ENCODE data around the gene CELF5.

CELF5 gene

DNA sequence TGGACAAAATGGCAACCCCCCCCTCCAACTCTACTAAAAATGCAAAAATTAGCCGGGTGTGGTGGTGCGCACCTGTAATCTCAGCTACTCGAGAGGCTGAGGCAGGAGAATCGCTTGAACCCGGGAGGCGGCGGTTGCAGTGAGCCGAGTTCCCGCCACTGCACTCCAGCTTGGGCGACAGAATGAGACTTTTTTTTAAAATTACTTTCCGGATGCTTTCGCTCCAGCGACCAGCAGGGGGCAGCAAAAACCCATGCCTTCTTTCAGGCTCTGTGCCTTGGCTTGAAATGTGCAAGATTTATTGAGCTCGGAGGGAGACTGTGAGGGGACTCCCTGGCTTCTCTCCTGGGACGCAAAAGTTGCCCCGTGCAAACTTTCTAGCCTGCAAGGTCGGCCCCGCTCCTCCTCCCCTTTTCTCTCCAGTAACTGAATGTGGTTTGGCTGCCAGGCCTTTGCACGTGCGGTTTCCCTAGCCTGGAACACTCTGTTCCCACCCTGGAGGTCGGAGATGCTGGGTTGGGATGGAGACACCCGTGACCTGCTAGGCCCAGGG, 80.5 kb downstream of the CELF5 start:
- TF ChIP-seq, protein P1, sequence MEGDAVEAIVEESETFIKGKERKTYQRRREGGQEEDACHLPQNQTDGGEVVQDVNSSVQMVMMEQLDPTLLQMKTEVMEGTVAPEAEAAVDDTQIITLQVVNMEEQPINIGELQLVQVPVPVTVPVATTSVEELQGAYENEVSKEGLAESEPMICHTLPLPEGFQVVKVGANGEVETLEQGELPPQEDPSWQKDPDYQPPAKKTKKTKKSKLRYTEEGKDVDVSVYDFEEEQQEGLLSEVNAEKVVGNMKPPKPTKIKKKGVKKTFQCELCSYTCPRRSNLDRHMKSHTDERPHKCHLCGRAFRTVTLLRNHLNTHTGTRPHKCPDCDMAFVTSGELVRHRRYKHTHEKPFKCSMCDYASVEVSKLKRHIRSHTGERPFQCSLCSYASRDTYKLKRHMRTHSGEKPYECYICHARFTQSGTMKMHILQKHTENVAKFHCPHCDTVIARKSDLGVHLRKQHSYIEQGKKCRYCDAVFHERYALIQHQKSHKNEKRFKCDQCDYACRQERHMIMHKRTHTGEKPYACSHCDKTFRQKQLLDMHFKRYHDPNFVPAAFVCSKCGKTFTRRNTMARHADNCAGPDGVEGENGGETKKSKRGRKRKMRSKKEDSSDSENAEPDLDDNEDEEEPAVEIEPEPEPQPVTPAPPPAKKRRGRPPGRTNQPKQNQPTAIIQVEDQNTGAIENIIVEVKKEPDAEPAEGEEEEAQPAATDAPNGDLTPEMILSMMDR (IDR thresholded peaks at IDR 0.05; ENCODE audit: low read depth, low read length): peak; percentile 82
- Histone ChIP-seq H3K9me3 (ENCODE audit: severe bottlenecking) (peaks cover 7% of the 10 kb centered on the region), H3K27me3 (ENCODE audit: insufficient read depth, low read depth, severe bottlenecking) (peaks cover 4% of the 10 kb centered on the region), H3K27ac (no peak overlapping the region), H3K4me3 (ENCODE audit: low read depth, low read length) (no peak overlapping the region), H3K36me3 (no peaks in the 10 kb centered on the region)
- peak; percentile 79 for DNase-seq

DNA sequence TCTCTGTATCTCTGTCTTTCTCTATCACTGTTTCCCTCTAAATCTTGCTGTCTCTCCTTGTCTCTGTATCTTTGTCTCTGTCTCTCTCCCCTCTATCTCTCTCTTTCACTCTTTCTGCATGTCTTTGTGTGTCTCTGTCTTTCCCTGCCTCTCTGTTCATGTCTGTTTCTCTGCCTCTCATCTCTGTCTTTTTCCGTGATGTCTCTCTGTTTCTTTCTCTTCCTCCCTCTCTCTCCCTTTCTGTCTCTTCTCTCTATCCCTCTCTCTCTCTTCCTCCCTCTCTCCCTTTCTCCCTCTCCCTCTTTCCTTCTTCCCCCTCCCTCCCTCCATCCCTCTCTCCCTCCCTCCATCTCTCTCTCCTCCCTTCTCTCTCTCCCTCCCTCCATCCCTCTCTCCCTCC, 85.3 kb downstream of the CELF5 start:
- TF ChIP-seq, protein P1 (IDR thresholded peaks at IDR 0.05; ENCODE audit: low read depth, low read length): no peak
- H3K27me3 ChIP-seq (ENCODE audit: insufficient read depth, low read depth, severe bottlenecking): no peaks in the 10 kb centered on the region
- no peak overlapping the region for H3K4me3 ChIP-seq (ENCODE audit: low read depth, low read length)
- no peak for DNase-seq
- no peaks in the 10 kb centered on the region for H3K36me3 ChIP-seq
- H3K27ac ChIP-seq: no peak overlapping the region
- no peaks in the 10 kb centered on the region for H3K9me3 ChIP-seq (ENCODE audit: severe bottlenecking)

DNA sequence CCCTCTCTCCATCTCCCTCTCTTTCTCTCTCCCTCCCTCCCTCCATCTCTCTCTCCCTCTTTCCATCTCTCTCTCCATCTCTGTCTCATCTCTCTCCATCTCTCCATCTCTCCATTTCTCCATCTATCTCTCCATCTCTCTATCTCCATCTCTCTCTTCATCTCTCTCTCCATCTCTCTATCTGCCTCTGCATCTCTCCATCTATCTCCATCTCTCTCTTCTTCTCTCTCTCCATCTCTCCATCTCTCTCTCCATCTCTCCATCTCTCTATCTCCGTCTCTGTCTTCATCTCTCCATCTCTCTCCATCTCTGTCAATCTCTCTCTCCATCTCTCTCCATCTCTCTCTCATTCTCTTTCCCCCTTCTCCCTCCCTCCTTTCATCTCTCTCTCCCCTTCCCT, 85.8 kb downstream of the CELF5 start:
- Histone ChIP-seq H3K4me3 (ENCODE audit: low read depth, low read length) (no peak overlapping the region), H3K36me3 (no peaks in the 10 kb centered on the region), H3K9me3 (ENCODE audit: severe bottlenecking) (no peaks in the 10 kb centered on the region), H3K27ac (no peak overlapping the region), H3K27me3 (ENCODE audit: insufficient read depth, low read depth, severe bottlenecking) (no peaks in the 10 kb centered on the region)
- TF ChIP-seq, protein P1 (IDR thresholded peaks at IDR 0.05; ENCODE audit: low read depth, low read length): no peak
- DNase-seq: no peak

DNA sequence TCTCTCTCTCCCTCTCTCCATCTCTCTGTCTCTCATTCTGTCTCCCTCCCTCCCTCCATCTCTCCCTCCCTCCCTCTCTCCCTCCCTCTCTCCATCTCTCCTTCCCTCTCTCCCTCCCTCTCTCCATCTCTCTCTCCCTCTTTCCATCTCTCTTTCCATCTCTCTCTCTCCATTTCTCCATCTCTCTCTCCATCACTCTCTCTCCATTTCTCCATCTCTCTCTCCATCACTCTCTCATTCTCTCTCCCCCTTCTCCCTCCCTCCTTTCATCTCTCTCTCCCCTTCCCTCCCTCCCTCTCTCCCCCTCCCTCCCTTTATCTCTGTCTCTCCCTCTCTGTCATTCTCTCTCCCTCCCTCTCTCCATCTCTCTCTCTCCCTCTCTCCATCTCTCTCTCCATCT, 86.2 kb downstream of the CELF5 start:
- TF ChIP-seq, protein P1 (IDR thresholded peaks at IDR 0.05; ENCODE audit: low read depth, low read length): no peak
- DNase-seq: no peak
- no peak overlapping the region for H3K4me3 ChIP-seq (ENCODE audit: low read depth, low read length)
- no peaks in the 10 kb centered on the region for H3K9me3 ChIP-seq (ENCODE audit: severe bottlenecking)
- H3K36me3 ChIP-seq: no peaks in the 10 kb centered on the region
- no peaks in the 10 kb centered on the region for H3K27me3 ChIP-seq (ENCODE audit: insufficient read depth, low read depth, severe bottlenecking)
- H3K27ac ChIP-seq: no peak overlapping the region

DNA sequence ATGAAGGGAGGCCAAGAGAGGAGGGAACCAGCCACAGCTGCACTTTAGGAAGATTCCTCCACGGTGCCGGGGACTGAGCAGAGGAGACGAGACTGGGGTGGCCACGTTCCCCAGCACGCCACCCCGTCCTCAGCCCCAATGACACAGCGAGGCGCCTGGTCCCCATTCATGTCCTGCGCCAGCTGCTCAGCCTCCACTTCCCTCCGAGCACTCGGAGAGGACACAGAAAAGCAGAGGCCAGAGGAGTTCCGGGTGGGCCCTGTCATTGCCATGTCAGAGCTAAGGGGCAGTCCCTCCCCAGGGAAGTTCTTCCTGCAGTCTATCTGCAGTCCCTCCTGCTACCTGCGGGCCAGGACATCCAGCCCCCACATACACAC, 88.7 kb downstream of the CELF5 start:
- DNase-seq: no peak
- no peak overlapping the region for H3K4me3 ChIP-seq (ENCODE audit: low read depth, low read length)
- H3K9me3 ChIP-seq (ENCODE audit: severe bottlenecking): no peaks in the 10 kb centered on the region
- no peaks in the 10 kb centered on the region for H3K27me3 ChIP-seq (ENCODE audit: insufficient read depth, low read depth, severe bottlenecking)
- no peak overlapping the region for H3K27ac ChIP-seq
- TF ChIP-seq, protein P1 (IDR thresholded peaks at IDR 0.05; ENCODE audit: low read depth, low read length): no peak
- H3K36me3 ChIP-seq: no peaks in the 10 kb centered on the region

DNA sequence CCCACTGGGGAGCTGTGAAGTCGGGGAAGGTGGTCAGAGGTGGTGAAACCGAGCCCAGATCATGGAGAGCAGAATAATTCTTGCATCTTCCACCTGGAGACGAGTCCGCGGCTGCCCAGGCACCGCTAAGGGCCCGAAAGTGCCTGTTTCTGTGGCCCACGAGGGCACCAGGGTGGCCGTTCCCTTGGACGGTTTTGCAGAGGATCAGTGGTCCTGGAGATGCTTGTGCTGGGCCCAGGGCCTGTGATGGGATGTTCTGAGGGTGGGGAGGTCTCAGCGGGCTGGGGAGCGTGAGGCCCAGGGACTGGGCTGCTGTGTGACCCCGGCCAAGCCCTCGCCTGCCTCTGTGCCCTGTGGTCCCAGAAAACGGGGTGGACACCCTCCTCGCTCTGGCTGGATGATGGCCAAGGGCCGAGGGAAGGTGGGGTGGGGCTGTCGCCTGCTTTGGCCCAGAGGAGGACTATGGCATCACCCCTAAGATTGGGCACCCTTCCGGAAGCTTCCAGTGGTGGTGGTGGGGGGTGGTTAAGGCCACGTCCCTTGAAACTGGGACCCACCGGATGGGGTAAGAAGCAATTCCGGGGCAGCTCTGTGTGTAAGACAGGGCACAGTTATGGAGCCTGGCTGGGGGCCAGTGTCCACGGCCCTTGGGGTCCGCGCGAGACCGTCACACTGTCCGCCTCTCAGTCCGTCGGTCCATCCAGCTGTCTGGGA, 90.7 kb downstream of the CELF5 start:
- TF ChIP-seq, protein P1 (IDR thresholded peaks at IDR 0.05; ENCODE audit: low read depth, low read length): no peak

More for the DNA sequence above, 90.7 kb downstream of the CELF5 start:
- H3K27me3 ChIP-seq (ENCODE audit: insufficient read depth, low read depth, severe bottlenecking): no peaks in the 10 kb centered on the region
- no peak overlapping the region for H3K4me3 ChIP-seq (ENCODE audit: low read depth, low read length)
- H3K36me3 ChIP-seq: no peaks in the 10 kb centered on the region
- H3K9me3 ChIP-seq (ENCODE audit: severe bottlenecking): no peaks in the 10 kb centered on the region
- no peak overlapping the region for H3K27ac ChIP-seq
- DNase-seq: no peak

Measured in WERI-Rb-1 (cell line).